Subcutaneous adipose tissue (tissue), 4 donors: ENCODE data around the gene ERC1. TPM values are rescaled to one million over a fixed set of nuclear protein-coding genes. Genes with fewer than 3 reads are reported as not detected.

Source experiments
- CTCF ChIP-seq: fragments of 450-650 bp; IDR thresholded peaks from one replicate; pipeline ENCODE4 v1.5.1; 2016; ENCODE audit warnings: low read depth, mild to moderate bottlenecking, control low read depth, antibody characterized with exemption, moderate library complexity
- total RNA-seq, 4 donors: library from RNA; depleted of rRNA; stranded (reverse); fragments of >200 nt; gene quantifications; one replicate each; pipeline ENCODE4 v1.1.0, GENCODE V29; 2016

The ERC1 gene
- total RNA-seq, 4 donors from 2014 or later: 40.3 to 71.8 (median 62.3) TPM

- TF ChIP-seq CTCF: no peak
These were observed 226.3 kb downstream of the ERC1 start for GRCh38 chr12:1217191-1217949.

DNA sequence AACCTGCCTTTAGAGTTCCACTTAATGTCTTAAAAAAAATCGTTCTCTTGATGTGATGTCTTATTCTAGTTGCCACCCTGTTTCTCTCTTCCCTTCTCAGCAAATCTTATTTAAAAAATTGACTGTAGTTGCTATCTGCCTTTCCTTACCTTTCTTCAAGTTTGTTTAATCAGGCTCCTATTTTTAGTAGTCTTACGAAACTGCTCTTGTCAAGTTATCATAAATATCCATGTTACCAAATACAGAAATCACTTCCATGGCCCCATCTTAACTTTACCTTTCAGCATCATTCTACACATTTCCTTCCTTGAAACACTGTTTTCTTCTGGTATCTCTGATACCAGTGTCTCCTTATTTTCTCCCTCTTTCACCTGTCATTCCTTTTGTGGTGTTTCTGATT, 227.3 kb downstream of the ERC1 start:
- TF ChIP-seq CTCF: no peak

DNA sequence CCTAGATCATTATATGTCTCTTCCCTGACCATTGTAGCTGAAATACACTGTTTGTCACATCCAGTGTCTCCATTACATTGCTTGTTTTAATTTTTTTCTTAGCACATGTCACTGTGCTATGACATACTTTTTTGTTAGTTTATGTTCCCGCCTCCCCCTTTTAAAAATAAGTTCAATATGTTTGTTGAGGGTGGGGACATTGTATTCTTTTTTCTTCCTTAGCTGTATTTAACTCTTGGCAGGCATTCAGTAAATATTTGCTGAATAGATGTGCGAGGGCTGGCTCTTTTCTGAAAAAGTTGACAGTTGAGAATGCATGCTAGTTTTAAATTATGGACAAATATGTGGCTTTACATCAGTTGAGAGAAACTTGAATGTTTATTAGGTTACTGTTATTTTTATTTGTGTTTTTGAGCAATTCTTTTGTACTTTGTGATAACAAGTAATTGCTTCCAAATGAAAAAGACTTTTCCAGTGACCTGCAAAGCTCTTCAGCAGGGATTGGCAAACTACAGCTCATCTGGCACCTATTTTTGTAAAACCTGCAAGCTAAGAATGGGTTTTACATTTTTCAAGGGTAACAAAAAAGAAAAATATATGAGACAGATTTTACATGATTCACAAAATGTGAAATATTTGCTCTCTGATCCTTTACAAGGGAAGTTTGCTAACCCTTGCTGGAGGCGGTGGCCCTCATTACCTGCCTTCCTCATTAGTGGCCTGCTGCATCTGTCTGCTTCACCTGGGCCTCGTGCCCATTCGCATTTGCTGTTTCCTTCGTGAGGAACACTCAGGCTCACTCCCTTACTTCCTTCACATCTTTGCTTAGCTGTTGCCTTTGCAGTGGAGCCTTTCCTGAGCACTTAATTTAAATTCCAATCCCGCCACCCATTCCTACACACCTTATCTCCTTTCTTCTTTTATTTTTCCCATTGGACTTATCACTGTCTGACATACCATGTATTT, 229.4 kb downstream of the ERC1 start:
- TF ChIP-seq CTCF: no peak

- TF ChIP-seq CTCF: no peak
These were observed 232.0 kb downstream of the ERC1 start for GRCh38 chr12:1222858-1223639.

- TF ChIP-seq CTCF: no peak
These were observed 235.9 kb downstream of the ERC1 start for GRCh38 chr12:1226951-1227350.

DNA sequence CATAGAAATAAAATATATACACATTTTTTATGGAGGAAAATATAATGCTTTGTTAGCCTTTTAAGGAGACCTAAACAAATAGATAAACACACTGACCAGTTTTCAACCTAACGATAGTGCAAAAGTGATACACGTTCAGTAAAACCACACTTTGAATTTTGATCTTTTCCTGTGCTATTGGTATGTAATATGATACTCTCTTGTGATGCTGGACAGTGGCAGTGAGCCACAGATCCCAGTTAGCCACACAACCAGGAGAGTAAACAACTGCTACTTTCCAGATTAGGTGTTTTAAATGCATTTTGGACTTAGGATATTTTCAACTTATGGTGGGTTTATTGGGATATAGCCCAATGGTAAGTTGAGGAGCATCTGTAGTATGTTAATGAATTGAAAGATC, 243.1 kb downstream of the ERC1 start:
- no peak for TF ChIP-seq CTCF
